GM19452 (cell line): ENCODE results near the gene PGAP6.
"Not testable (repeated sequence)": the region's sequence is repeated elsewhere in the genome, so short reads cannot be mapped to it uniquely, and the experiment has no call there.

ENCODE experiments used
- ATAC-seq: cut with Tn5 transposase; IDR thresholded peaks from one replicate; pipeline ENCODE4 v1.9.1; 2021; ENCODE audit not compliant: unreplicated experiment

PGAP6 gene

GRCh38 chr16:381789-382717 is at the start of gene PGAP6:
PGAP6 (minus strand) TSS chr16:381978; CDS start chr16:381821, 157 bp downstream.
- ATAC-seq, result peak; percentile 46

- no peak for ATAC-seq
These were observed 49.1 kb upstream of the PGAP6 start for GRCh38 chr16:430904-431303.

GRCh38 chr16:427250-427649 is 45.5 kb upstream of the PGAP6 start:
- no peak for ATAC-seq

- ATAC-seq, result no peak
These were observed 45.1 kb upstream of the PGAP6 start for GRCh38 chr16:426906-427249.

DNA sequence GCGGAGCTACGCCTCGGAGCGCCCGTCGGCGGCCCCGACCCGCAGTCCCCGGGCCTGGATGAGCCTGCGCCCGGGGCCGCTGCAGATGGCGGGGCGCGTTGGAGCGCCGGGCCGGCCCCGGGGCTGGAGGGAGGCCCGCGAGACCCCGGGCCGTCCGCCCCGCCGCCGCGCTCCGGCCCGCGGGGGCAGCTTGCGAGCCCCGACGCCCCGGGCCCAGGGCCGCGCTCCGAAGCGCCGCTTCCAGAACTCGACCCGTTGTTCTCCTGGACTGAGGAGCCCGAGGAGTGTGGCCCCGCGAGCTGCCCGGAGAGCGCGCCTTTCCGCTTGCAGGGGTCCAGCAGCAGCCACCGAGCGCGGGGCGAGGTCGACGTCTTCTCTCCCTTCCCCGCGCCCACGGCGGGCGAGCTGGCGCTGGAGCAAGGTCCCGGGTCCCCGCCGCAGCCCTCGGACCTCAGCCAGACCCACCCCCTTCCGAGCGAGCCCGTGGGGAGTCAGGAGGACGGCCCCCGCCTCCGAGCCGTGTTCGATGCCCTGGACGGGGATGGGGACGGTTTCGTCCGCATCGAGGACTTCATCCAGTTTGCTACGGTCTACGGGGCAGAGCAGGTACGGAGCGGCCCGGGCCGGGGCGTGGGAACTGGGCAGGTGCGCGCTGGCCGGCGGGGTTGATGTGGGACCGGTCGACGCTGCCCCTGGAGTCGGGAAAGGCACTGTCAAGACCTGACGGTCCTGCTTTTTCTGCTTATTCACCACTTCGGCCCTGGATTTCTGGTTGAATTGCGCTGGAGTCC is 44.5 kb upstream of the PGAP6 start:
- no peak for ATAC-seq

DNA sequence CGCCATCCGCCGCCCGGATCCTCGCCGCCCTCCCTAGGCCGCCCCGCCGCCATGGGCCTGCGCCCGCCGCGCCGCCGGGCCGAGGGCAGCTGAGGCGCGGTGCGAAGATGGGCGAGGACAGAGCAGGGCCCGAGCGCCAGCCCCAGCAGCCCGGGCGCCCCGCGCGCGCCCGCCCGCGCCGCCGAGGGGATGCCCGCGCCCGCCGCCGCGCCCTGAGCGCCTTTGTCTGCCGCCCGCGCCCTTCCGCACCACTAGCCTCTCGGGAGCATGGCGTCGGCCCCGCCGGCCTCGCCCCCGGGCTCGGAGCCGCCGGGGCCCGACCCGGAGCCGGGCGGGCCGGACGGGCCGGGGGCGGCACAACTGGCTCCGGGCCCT is 43.9 kb upstream of the PGAP6 start:
- peak; percentile 37 for ATAC-seq

DNA sequence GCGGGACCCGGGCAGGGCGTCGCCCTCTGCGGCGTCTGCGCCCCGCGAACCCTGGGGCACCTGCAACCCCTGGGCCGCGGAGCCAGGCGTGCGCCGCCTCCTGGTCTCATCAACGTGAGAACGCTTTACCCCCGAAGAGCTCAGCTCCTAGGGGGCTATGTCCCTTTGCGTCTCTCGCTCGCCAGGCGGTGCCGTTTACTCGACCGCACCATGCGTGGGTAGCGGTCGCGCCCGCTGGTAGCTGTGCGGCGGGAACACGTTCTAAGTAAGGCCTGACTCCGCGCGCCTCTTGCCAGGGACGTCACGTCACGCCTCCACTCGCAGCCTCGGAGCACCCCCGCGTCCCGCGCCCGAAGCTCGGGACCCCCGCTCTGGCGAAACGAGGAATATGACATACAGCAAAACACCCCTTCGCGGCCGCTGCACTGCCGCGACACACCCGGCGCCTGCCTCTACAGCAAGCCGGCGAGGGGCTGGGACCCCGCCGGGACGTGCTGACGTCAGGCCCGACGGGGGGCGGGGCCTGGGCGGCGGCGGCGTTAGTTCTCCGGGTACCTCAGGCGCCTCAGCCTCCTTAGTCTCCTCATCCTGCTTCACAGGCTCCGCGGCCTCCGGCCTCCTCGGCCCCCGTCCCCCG is 43.4 kb upstream of the PGAP6 start, which contains the start of gene RAB11FIP3:
RAB11FIP3 (plus strand) TSS at position 568 of the 637 bp plus-strand sequence. CDS start 358 bp downstream, outside the sequence.
- ATAC-seq, result peak; percentile 89

DNA sequence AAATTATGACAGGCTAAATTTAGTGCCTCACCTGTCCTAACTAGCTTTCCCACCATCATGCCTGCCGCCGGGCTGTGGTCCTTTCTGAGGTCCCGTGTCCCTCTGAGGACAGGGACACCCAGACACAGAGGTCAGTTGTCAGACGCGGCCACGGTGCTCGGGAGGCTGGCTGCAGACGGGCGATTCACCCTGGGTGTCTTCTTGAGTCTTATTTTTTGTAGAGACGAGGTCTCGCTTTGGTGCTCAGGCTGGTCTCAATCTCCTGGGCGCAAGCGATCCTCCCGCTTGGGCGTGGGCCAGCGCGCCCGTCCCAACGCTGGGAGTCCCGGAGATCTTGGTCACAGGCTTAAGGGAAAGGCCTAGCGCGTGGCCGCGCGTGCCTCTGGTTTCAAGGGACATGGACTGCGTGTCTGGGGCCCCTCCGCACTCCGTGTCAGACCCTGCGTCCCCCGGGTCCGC is 42.9 kb upstream of the PGAP6 start:
- no peak for ATAC-seq

DNA sequence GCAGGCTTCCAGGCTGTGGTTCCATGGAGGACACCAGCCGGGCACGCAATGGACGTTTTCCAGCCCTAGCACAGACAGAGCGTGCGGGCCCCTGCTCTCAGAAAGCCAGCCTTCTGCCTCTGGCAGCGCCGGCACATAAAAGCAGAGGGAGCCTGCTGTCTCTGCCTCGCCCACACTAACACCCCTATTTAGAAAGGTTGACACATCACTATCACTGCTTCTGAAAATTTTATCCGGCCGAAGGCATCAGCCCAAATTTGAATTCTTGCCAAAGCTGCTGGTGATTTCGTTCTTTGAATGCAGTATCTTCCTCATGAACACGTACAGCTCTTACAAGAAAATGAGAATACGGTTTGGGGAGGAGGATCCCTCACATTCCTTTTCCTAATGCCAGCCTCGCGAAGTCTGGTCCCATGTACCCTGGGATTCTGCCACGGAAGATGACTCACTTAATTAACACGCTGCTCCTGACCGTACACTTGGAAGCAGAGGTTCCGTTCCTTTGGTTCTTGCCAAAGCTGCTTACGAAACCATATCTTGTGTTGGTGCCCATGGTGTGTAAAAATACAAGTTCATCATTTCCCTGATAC is 42.4 kb upstream of the PGAP6 start:
- no peak for ATAC-seq

DNA sequence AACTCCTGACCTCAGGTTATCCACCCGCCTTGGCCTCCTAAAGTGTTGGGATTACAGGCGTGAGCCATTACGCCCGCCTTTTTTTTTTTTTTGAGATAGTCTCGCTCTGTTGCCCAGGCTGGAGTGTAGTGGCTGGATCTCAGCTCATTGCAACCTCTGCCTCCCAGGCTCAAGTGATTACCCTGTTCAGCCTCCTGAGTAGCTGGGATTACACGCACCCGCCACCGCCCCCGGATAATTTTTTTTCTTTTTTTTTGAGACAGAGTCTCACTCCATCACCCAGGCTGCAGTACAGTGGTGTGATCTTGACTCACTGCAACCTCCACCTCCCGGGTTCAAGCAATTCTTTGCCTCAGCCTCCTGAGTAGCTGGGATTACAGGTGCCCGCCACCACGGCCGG is 40.4 kb upstream of the PGAP6 start:
- ATAC-seq, result not testable (repeated sequence)

DNA sequence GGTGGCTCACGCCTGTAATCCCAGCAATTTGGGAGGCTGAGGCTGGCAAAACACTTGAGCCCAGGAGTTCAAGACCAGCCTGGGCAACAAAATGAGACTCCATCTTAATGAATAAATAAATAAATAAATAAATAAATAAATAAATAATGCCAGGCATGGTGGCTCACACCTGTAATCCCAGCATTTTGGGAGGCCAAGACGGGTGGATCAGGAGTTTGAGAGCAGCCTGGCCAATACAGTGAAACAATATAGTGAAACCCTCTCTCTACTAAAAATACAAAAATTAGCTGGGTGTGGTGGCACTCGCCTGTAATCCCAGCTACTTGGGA is 33.4 kb upstream of the PGAP6 start:
- not testable (repeated sequence) for ATAC-seq

DNA sequence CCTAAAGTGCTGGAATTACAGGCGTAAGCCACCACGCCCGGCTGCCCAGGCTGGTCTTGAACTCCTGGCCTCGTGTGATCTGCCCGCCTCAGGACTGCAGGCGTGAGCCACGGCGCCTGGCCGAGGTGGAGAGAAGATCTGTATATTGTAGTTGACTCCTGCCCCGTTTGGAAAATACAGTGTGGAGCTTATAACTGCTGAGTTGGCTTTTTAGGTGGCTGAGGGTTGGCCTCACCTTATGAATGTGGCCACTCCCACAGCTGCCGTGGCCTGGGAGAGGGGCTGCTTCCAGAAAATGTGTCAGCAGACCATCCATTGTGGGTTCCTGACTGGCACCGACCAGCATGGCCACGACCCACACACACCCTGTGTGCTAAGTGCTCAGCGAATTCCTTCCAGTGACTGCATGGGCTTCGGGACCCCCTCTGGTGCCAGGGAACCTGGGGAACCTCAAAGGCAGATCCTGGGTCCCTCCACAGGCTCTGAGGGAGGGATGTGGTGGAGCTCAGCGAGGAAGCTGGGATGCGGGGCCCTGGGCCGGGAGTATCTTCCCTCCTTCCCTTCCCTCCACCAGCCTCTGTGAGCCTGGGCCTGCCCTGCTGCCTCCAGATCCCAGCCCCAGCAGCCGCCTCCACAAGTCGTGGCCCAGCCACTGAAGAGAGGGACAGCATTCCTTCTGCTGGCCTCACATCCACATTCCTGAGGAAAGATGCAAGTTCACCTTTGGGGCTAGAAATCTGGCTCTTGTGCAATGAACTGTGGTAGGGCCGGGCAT is 32.8 kb upstream of the PGAP6 start:
- no peak for ATAC-seq

DNA sequence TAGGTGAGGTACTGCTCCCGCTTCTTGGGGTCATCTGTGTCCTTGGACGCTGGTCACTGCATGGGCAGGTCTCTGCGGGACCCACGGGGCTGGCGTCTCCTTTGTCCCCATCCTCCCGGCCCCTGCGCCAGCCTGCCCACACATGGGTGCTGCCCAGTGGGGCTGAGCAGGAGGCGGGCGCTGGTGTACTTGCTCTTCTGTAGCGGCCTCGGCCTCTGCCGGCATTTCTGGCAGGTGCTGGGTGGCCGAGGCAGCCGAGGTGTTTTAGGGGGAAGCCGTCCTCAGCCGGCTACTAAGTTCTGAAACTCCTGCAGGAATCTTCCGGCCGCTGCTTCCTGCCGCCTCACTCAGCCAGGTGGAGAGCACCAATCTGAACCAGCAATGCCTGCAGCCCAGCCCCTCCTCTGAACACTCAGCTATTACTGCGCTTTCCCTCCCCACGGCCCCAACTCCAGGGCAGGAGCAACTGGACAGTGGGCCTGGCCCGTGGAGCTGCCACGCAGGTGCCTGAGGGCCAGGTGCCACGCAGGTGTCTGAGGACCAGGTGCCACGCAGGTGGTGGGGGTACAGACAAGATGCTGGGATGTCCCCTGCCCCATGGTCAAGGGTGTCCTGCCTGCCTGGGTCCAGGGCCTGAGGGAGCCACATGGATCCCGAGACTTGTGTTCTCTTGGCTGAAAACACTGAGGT is 29.9 kb upstream of the PGAP6 start:
- no peak for ATAC-seq

- ATAC-seq, result no peak
These were observed 28.9 kb upstream of the PGAP6 start for GRCh38 chr16:410516-411178.

DNA sequence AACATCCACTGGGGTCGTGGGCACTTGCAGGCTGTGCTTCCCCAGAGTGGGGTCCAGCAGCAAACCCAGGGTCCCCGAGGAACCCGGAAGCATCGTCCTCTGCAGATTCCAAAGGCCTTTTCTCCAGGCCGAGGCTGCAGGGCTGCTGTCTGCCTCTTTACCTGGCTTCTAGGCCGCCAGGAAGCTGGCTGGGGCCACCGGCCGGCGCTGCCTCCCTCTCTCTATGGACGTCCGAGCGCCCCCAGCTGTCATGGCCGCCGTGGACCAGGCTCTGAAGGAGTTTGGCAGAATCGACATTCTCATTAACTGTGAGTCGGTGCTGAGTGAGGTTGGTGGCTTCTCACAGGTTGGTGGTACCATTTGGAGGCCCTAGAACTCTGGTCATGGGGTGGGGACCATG is 25.5 kb upstream of the PGAP6 start:
- ATAC-seq, result no peak

- no peak for ATAC-seq
These were observed 24.0 kb upstream of the PGAP6 start for GRCh38 chr16:405548-406506.

DNA sequence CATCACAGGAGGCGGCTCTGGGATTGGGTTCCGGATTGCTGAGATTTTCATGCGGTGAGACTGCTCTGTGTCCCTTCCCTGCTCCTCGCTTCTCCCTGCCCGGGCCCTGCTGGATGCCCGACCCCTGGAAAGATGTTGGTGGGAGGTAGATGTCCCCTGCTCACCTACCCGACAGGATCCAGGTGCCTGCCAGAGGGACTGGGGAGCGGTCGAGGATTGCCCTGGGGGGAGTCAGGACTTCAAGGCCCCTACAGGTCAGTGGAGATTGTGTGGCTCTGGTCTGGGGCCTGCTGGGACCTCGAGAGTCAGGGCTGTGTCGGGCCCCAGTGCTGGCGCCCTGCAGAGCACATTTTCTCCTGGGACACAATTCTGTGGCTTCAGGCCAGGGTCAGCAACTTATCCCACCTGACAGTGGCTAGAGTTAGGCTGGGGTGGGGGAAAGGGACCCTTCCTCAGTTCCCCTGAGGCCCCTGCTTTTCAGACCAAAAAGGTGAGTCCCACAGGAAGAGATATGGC is 23.3 kb upstream of the PGAP6 start:
- ATAC-seq, result no peak
